Measurements from ENCODE around the gene SCTR. TPM values are rescaled to one million over a fixed set of nuclear protein-coding genes. Genes with fewer than 3 reads are reported as not detected.

SCTR gene
- total RNA-seq, 1 donor from 2014 or later, result 33.1 TPM

GRCh38 chr2:119434664-119435063, 89.6 kb downstream of the SCTR start:
- H3K4me1 Mint-ChIP-seq (ENCODE audit: low read depth), result peaks cover 44% of the 10 kb centered on the region
- peaks cover 7% of the 10 kb centered on the region for H3K36me3 Mint-ChIP-seq (ENCODE audit: insufficient read depth)
- no peak overlapping the region for H3K4me3 Mint-ChIP-seq (ENCODE audit: low read depth)
- no peak for TF ChIP-seq CTCF (IDR thresholded peaks at IDR 0.05; ENCODE audit: unreplicated experiment)
- no peak for DNase-seq (ENCODE audit: low spot score, unreplicated experiment)
- H3K9me3 Mint-ChIP-seq (ENCODE audit: low read depth), result no peaks in the 10 kb centered on the region
- no peak overlapping the region for H3K27ac Mint-ChIP-seq
- no peaks in the 10 kb centered on the region for H3K27me3 Mint-ChIP-seq

- Mint-ChIP-seq H3K27ac (no peak overlapping the region), H3K4me1 (ENCODE audit: low read depth) (peaks cover 49% of the 10 kb centered on the region), H3K9me3 (ENCODE audit: low read depth) (no peaks in the 10 kb centered on the region), H3K27me3 (no peaks in the 10 kb centered on the region), H3K4me3 (ENCODE audit: low read depth) (peak overlapping the region; percentile 54), H3K36me3 (ENCODE audit: insufficient read depth) (peaks cover 7% of the 10 kb centered on the region)
- no peak for TF ChIP-seq CTCF (IDR thresholded peaks at IDR 0.05; ENCODE audit: unreplicated experiment)
- no peak for DNase-seq (ENCODE audit: low spot score, unreplicated experiment)
These were observed 90.5 kb downstream of the SCTR start for GRCh38 chr2:119433636-119434327.

DNA sequence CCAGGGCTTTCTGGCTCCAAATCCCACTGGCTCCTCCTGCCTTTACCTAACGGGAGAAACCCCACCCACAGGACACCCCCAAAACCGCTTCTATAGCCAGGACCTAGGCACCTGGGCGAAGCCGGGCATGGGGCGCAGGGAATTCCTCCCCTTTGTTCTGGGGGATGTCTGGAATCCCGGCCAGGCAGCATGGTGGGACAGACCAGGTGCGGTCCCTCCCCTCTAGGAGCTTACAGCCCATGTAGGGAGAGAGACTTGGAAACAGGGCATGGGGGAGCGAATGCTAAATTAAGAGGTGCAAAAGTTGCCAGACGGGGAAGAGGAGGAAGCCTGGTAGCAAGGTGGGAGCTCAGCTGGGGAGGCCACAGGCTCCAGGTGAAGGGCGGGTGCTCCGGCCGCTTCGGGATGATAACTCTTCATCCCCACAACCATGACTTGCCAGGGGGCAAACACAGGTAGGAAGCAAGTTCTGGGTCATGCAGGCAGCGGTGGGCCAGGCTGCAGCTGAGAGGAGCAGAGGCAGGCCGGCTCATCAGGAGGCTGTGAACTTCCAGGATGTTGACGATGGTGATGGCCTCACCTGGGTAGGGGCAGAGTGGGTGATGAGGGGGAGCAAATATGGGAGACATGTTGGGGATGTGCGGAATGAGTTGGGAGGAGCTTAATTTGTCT, 91.3 kb downstream of the SCTR start:
- H3K36me3 Mint-ChIP-seq (ENCODE audit: insufficient read depth), result peaks cover 7% of the 10 kb centered on the region
- H3K27ac Mint-ChIP-seq, result no peak overlapping the region
- peaks cover 47% of the 10 kb centered on the region for H3K4me1 Mint-ChIP-seq (ENCODE audit: low read depth)
- TF ChIP-seq CTCF (IDR thresholded peaks at IDR 0.05; ENCODE audit: unreplicated experiment), result no peak
- no peak for DNase-seq (ENCODE audit: low spot score, unreplicated experiment)
- peak overlapping the region; percentile 83 for H3K4me3 Mint-ChIP-seq (ENCODE audit: low read depth)
- no peaks in the 10 kb centered on the region for H3K27me3 Mint-ChIP-seq
- H3K9me3 Mint-ChIP-seq (ENCODE audit: low read depth), result no peaks in the 10 kb centered on the region

DNA sequence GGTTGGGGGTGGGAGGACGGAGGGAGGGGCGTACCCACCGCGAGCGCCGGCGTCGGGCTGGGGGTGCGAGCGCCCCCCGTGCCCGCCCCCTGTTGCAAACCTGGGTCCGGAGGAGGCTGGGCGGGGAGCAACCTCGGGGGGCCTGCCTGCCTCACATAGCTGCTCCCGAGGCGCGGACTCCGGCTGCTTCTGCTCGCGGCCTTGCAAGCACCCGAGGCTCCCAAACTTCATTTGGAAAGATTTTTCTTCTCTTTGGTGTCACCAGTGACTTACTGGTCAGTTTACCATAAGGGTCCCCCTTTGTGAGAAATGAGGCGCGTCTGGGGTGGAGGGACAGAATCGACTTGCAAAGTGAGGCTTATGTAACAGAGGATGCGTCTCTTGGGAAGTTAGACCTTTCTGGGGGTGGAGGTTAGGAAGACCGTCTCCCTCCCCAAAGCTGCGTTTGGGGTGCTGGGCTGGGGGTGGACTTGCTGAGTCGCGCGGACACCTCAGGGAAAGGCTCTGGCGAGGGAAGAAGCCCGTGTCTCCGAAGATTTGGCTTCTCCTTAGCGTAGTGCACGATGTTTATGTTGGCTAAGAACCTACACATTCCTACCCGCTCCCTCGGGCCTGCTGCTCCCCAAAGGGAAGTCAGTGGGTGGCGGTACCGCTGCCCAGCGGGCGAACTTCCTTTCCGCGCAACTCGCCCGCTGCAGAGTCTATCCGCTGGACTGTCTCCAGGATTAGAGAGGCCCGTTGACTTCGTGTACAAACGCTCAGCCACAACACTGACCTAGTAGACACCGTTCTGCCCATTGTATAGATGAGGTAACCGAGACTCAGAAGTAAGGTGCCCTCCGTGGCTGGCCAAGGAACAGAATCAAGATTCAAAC, 92.1 kb downstream of the SCTR start:
- peaks cover 52% of the 10 kb centered on the region for H3K4me1 Mint-ChIP-seq (ENCODE audit: low read depth)
- H3K27ac Mint-ChIP-seq, result peak overlapping the region; percentile 81
- peak overlapping the region; percentile 83 for H3K4me3 Mint-ChIP-seq (ENCODE audit: low read depth)
- no peaks in the 10 kb centered on the region for H3K27me3 Mint-ChIP-seq
- DNase-seq (ENCODE audit: low spot score, unreplicated experiment), result no peak
- peaks cover 4% of the 10 kb centered on the region for H3K36me3 Mint-ChIP-seq (ENCODE audit: insufficient read depth)
- no peak for TF ChIP-seq CTCF (IDR thresholded peaks at IDR 0.05; ENCODE audit: unreplicated experiment)
- no peaks in the 10 kb centered on the region for H3K9me3 Mint-ChIP-seq (ENCODE audit: low read depth)

Data from progenitor cell of endocrine pancreas (in vitro differentiated cells).